Right lobe of liver (tissue), 6 donors: ENCODE results near the gene BTK. TPM values are rescaled to one million over a fixed set of nuclear protein-coding genes. Genes with fewer than 3 reads are reported as not detected.

Source experiments
- ATAC-seq, 4 donors: fragments of 200-7000 bp; cut with Tn5 transposase; one replicate each; pipeline ENCODE4 v1.9.1; 2020; ENCODE audit warnings: mild to moderate bottlenecking in 4 of 4, moderate library complexity in 4 of 4
- DNase-seq, 3 donors: peaks; one replicate each; pipeline ENCODE4 v3.0.0-alpha.2; 2020
- H3K27ac ChIP-seq, 3 donors: fragments of 200-600 bp; one replicate each; pipeline ENCODE4 v1.8.0; 2022
- H3K27me3 ChIP-seq, 2 donors: fragments of 200-600 bp; one replicate each; pipeline ENCODE4 v1.8.0; 2022
- H3K36me3 ChIP-seq, 4 donors: fragments of 200-600 bp; sonication (generic) in 1 of 4; one replicate each; pipeline versions ENCODE4 v1.5.1 to v1.8.0; 2017 to 2022; ENCODE audit warnings: control low read depth in 1 of 4
- H3K4me1 ChIP-seq, 4 donors: fragments of 200-600 bp; sonication (generic) in 1 of 4; one replicate each; pipeline versions ENCODE4 v1.5.1 to v1.8.0; 2017 to 2022; ENCODE audit warnings: control low read depth in 1 of 4
- H3K4me3 ChIP-seq, 3 donors: fragments of 200-600 bp; one replicate each; pipeline ENCODE4 v1.8.0; 2022
- H3K9me3 ChIP-seq, 4 donors: fragments of 200-600 bp; sonication (generic) in 1 of 4; one replicate each; pipeline versions ENCODE4 v1.5.1 to v1.8.0; 2017 to 2022; ENCODE audit warnings: control low read depth in 1 of 4
- POLR2A ChIP-seq: fragments of 450-650 bp; IDR thresholded peaks from one replicate; pipeline ENCODE4 v1.6.1; 2017; ENCODE audit warnings: antibody characterized with exemption, mild to moderate bottlenecking
- WGBS: methylation state at CpG from one replicate; pipeline ENCODE4 v1.1.6; 2018; ENCODE audit warnings: low coverage, low lambda C conversion rate; ENCODE audit not compliant: insufficient coverage; ENCODE audit errors: missing lambda C conversion rate; 5-methylcytosine and 5-hydroxymethylcytosine counted together
- intact Hi-C, 2 donors: fragments of 100-400 bp; cut with DNase I; formaldehyde crosslinking; loops; one replicate each; pipeline versions ENCODE4 v1.11.2 to v1.14.1; 2022
- total RNA-seq, 6 experiments: library from RNA; depleted of rRNA in 2 of 6; stranded (reverse); fragments of >200 nt in 2 of 6; fragmentation: NEBNext Ultra II Directional in 3 of 6; extraction: Animal tissue kit (Norgen Biotek cat#: 25700) in 3 of 6; gene quantifications; one replicate each; pipeline versions ENCODE4 v1.1.0 to v1.2.4, GENCODE V29; 2016 to 2023
- TF ChIP-seq, protein P1 (sequence below), 4 donors: fragments of 200-600 bp in 3 of 4; fragments of 450-650 bp in 1 of 4; IDR thresholded peaks; one replicate each; pipeline versions ENCODE4 v1.5.1 to v1.8.0; 2016 to 2022; ENCODE audit warnings: antibody characterized with exemption in 4 of 4, mild to moderate bottlenecking in 2 of 4
- donor health status: DM: no; HTN: yes; CAD: no.
- donor health status: DM: no; HTN: no; CAD: no.
- donor health status: DM: no; HTN: no; CAD: no.
- donor health status: DM: no; HTN: yes; CAD: no.
- donor health status: DM: no; HTN: yes; CAD: no.

BTK gene
- total RNA-seq, 6 experiments from 2014 or later = 1.1 to 4.7 (median 1.8) TPM

GRCh38 chrX:101386542-101386885 lies 523 bp upstream of the BTK start:
- no peaks in the 10 kb centered on the region for H3K4me1 ChIP-seq
- no peaks in the 10 kb centered on the region for H3K9me3 ChIP-seq
- H3K36me3 ChIP-seq = no peaks in the 10 kb centered on the region
- no peaks in the 10 kb centered on the region for H3K27me3 ChIP-seq
- ATAC-seq (no peak), DNase-seq (no peak)
- no peak overlapping the region for H3K27ac ChIP-seq
- WGBS = 46% methylated on average over 6 of the region's 6 CpGs
- H3K4me3 ChIP-seq = no peak overlapping the region
- intact Hi-C loops = no loop called here
- TF ChIP-seq, protein P1, sequence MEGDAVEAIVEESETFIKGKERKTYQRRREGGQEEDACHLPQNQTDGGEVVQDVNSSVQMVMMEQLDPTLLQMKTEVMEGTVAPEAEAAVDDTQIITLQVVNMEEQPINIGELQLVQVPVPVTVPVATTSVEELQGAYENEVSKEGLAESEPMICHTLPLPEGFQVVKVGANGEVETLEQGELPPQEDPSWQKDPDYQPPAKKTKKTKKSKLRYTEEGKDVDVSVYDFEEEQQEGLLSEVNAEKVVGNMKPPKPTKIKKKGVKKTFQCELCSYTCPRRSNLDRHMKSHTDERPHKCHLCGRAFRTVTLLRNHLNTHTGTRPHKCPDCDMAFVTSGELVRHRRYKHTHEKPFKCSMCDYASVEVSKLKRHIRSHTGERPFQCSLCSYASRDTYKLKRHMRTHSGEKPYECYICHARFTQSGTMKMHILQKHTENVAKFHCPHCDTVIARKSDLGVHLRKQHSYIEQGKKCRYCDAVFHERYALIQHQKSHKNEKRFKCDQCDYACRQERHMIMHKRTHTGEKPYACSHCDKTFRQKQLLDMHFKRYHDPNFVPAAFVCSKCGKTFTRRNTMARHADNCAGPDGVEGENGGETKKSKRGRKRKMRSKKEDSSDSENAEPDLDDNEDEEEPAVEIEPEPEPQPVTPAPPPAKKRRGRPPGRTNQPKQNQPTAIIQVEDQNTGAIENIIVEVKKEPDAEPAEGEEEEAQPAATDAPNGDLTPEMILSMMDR (IDR thresholded peaks at IDR 0.05) = no peak
- no peak for TF ChIP-seq POLR2A

DNA sequence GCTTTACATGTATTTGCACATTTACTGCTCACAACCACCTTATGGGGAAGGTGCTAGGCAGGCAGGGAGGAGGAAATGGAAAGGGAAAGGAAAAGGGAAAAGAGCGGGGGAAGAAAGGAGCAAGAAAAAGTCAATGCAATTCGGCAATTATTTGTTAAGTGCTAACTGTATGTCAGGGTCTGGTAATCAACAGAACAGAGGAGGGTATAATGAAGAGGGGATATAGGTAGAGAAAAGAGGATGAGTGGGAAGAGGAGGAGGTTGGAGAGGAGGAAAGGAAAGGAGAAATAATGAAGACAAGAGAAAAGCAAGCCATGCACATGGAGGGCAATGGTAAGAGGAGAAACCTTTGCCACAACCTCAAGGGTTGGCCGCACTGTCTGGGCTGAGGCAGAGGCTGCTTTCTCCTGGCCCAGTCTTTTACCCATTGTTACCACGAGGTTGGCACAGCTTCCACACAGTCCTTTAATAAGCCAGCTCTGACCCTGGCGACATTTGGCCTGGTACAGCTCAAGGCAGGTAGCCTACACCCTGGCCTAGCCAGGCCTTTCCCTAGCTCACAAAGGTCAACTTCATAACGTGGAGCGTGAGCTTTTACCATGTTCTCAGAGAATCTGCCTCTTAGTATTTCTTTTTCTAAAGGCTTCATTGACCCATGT lies 836 bp downstream of the BTK start:
- WGBS = 58% methylated on average over 4 of the region's 7 CpGs
- peaks cover 0 to under 1% of the 10 kb centered on the region in 2 donors for H3K27me3 ChIP-seq
- no peaks in the 10 kb centered on the region for H3K4me1 ChIP-seq
- no peaks in the 10 kb centered on the region for H3K9me3 ChIP-seq
- DNase-seq (no peak), ATAC-seq (no peak)
- intact Hi-C loops = no loop called here
- H3K36me3 ChIP-seq = no peaks in the 10 kb centered on the region
- H3K4me3 ChIP-seq = no peak overlapping the region
- no peak for TF ChIP-seq POLR2A
- TF ChIP-seq, protein P1 (IDR thresholded peaks at IDR 0.05) = no peak
- H3K27ac ChIP-seq = no peak overlapping the region

- DNase-seq = no peak
- intact Hi-C loops = no loop called here
- TF ChIP-seq, protein P1 (IDR thresholded peaks at IDR 0.05) = no peak
- no peak for TF ChIP-seq POLR2A
These were observed 2.2 kb downstream of the BTK start for GRCh38 chrX:101383679-101384205.

GRCh38 chrX:101377547-101377946 lies 8.4 kb downstream of the BTK start:
- no peak for ATAC-seq
- 17% methylated on average over 1 of the region's 1 CpG for WGBS

More at GRCh38 chrX:101383679-101384205, 2.2 kb downstream of the BTK start:
- H3K36me3 ChIP-seq = no peaks in the 10 kb centered on the region
- WGBS = 48% methylated on average over 4 of the region's 4 CpGs
- no peak overlapping the region for H3K4me3 ChIP-seq
- H3K4me1 ChIP-seq = no peaks in the 10 kb centered on the region
- peaks cover 0 to 7% of the 10 kb centered on the region in 2 donors for H3K27me3 ChIP-seq
- H3K27ac ChIP-seq = no peak overlapping the region
- no peaks in the 10 kb centered on the region for H3K9me3 ChIP-seq
- ATAC-seq = no peak

More at GRCh38 chrX:101377547-101377946, 8.4 kb downstream of the BTK start:
- Histone ChIP-seq H3K27ac (no peak overlapping the region), H3K4me3 (no peak overlapping the region), H3K27me3 (peaks cover 4 to 7% of the 10 kb centered on the region in 2 donors), H3K9me3 (no peaks in the 10 kb centered on the region), H3K4me1 (no peaks in the 10 kb centered on the region), H3K36me3 (no peaks in the 10 kb centered on the region)
- no peak for DNase-seq
- intact Hi-C loops = no loop called here
- TF ChIP-seq, protein P1 (IDR thresholded peaks at IDR 0.05) = no peak
- no peak for TF ChIP-seq POLR2A
